CD14-positive monocyte (primary cell): Measurements from ENCODE around the gene CACNA1B. TPM values are rescaled to one million over a fixed set of nuclear protein-coding genes. Genes with fewer than 3 reads are reported as not detected.

Source experiments
- DNase-seq, 3 donors: peaks; one replicate each; pipeline ENCODE4 v3.0.0-alpha.2; 2011 to 2022
- H2AFZ ChIP-seq: 2 replicates; pipeline ENCODE4 v1.6.0; 2012; ENCODE audit warnings: mild to moderate bottlenecking, low read depth, low read length, inconsistent platforms; ENCODE audit not compliant: insufficient read depth, poor library complexity, severe bottlenecking
- H3K27ac ChIP-seq, 2 donors: 1 replicate in 1 of 2; 2 replicates in 1 of 2; pipeline ENCODE4 v1.5.1; 2012 to 2013; ENCODE audit warnings: low read length in 2 of 2, control low read depth in 1 of 2, inconsistent platforms in 1 of 2, low read depth in 1 of 2, mild to moderate bottlenecking in 1 of 2
- H3K27me3 ChIP-seq, 2 donors: one replicate each; pipeline versions ENCODE4 v1.6.0 to v1.6.1; 2011 to 2013; ENCODE audit warnings: low read length in 2 of 2; ENCODE audit not compliant: control insufficient read depth in 2 of 2, insufficient read depth in 2 of 2
- H3K36me3 ChIP-seq, 2 donors: replicated peaks in 1 of 2; 1 replicate in 1 of 2; 2 replicates in 1 of 2; pipeline versions ENCODE4 v1.5.1 to v1.6.1; 2012 to 2013; ENCODE audit warnings: low read length in 2 of 2, control low read depth in 1 of 2, inconsistent platforms in 1 of 2, mild to moderate bottlenecking in 1 of 2; ENCODE audit not compliant: insufficient read depth in 2 of 2, control insufficient read depth in 1 of 2
- H3K4me1 ChIP-seq, 2 donors: 1 replicate in 1 of 2; 2 replicates in 1 of 2; pipeline versions ENCODE4 v1.5.1 to v1.6.1; 2012 to 2013; ENCODE audit warnings: low read length in 2 of 2, control low read depth in 1 of 2, inconsistent platforms in 1 of 2, mild to moderate bottlenecking in 1 of 2, moderate library complexity in 1 of 2; ENCODE audit not compliant: insufficient read depth in 2 of 2, control insufficient read depth in 1 of 2
- H3K4me2 ChIP-seq: replicated peaks from 2 replicates; pipeline ENCODE3; 2012; ENCODE audit warnings: low read length, moderate library complexity, mild to moderate bottlenecking; ENCODE audit not compliant: poor library complexity, severe bottlenecking; ENCODE audit errors: extremely low read depth
- H3K4me3 ChIP-seq, 3 experiments: fragments of 200-600 bp in 1 of 3; sonication (generic) in 1 of 3; replicated peaks in 1 of 3; 1 replicate in 2 of 3; 2 replicates in 1 of 3; pipeline ENCODE4 v1.5.1; 2011 to 2013; ENCODE audit warnings: low read length in 3 of 3, mild to moderate bottlenecking in 3 of 3, control low read depth in 2 of 3, low read depth in 2 of 3, inconsistent platforms in 1 of 3, moderate library complexity in 1 of 3
- H3K79me2 ChIP-seq: 2 replicates; pipeline ENCODE4 v1.6.0; 2012; ENCODE audit warnings: mild to moderate bottlenecking, control low read depth, inconsistent platforms, low read length, moderate library complexity; ENCODE audit not compliant: insufficient read depth
- H3K9ac ChIP-seq: 2 replicates; pipeline ENCODE4 v1.6.0; 2017; ENCODE audit warnings: low read length, mild to moderate bottlenecking; ENCODE audit not compliant: insufficient read depth, poor library complexity, severe bottlenecking
- H3K9me3 ChIP-seq, 2 donors: replicated peaks in 1 of 2; 1 replicate in 1 of 2; 2 replicates in 1 of 2; pipeline versions ENCODE4 v1.5.1 to v1.6.1; 2012 to 2013; ENCODE audit warnings: low read length in 2 of 2, control low read depth in 1 of 2; ENCODE audit not compliant: control insufficient read depth in 1 of 2, insufficient read depth in 1 of 2
- H4K20me1 ChIP-seq: 2 replicates; pipeline ENCODE4 v1.6.0; 2012; ENCODE audit warnings: mild to moderate bottlenecking, low read length, control low read depth, moderate library complexity; ENCODE audit not compliant: insufficient read depth
- H3K27ac Mint-ChIP-seq, 7 donors: one replicate each; pipeline ENCODE4 v1.8.0; 2020; ENCODE audit warnings: mild to moderate bottlenecking in 7 of 7, mixed read lengths in 7 of 7, moderate library complexity in 6 of 7, inconsistent platforms in 2 of 7
- H3K27me3 Mint-ChIP-seq, 3 donors: one replicate each; pipeline ENCODE4 v1.8.0; 2021 to 2022; ENCODE audit warnings: low read depth in 3 of 3, mild to moderate bottlenecking in 3 of 3, mixed read lengths in 3 of 3, moderate library complexity in 3 of 3, inconsistent platforms in 1 of 3
- H3K36me3 Mint-ChIP-seq, 2 donors: one replicate each; pipeline ENCODE4 v1.8.0; 2020; ENCODE audit warnings: mixed read lengths in 2 of 2, inconsistent platforms in 1 of 2, mild to moderate bottlenecking in 1 of 2
- H3K4me1 Mint-ChIP-seq: one replicate; pipeline ENCODE4 v1.8.0; 2020; ENCODE audit warnings: mild to moderate bottlenecking, mixed read lengths
- H3K4me3 Mint-ChIP-seq, 2 donors: one replicate each; pipeline ENCODE4 v1.8.0; 2020; ENCODE audit warnings: mild to moderate bottlenecking in 2 of 2, mixed read lengths in 2 of 2, moderate library complexity in 1 of 2
- H3K9me3 Mint-ChIP-seq, 7 donors: one replicate each; pipeline ENCODE4 v1.8.0; 2020 to 2022; ENCODE audit warnings: mixed read lengths in 7 of 7, mild to moderate bottlenecking in 6 of 7, moderate library complexity in 6 of 7, inconsistent platforms in 2 of 7
- CTCF ChIP-seq: fragments of 200-600 bp; IDR thresholded peaks from one replicate; pipeline ENCODE4 v1.8.0; 2022; ENCODE audit warnings: antibody characterized with exemption, mild to moderate bottlenecking
- whole genome bisulfite sequencing: methylation state at CpG from one replicate; pipeline ENCODE4 v1.1.5; 2013; ENCODE audit warnings: missing lambda C conversion rate; ENCODE audit not compliant: insufficient coverage; 5-methylcytosine and 5-hydroxymethylcytosine counted together
- intact Hi-C, 2 donors: fragments of 100-400 bp; cut with micrococcal nuclease; formaldehyde crosslinking; loops; one replicate each; pipeline versions ENCODE4 v1.15.0 to v1.15.1; 2023
- polyA plus RNA-seq, 3 donors: library from polyadenylated mRNA; depleted of rRNA in 1 of 3; unstranded in 2 of 3; stranded (reverse) in 1 of 3; fragments of 300-500 nt in 2 of 3; fragments of >200 nt in 1 of 3; fragmentation: Illumina TruSeq in 2 of 3; gene quantifications; 1 replicate in 2 of 3; 2 replicates in 1 of 3; pipeline ENCODE4 v1.2.3, GENCODE V29; 2012 to 2021

CACNA1B gene
- polyA plus RNA-seq, 3 donors = not detected

GRCh38 chr9:138046641-138047301, 169.2 kb downstream of the CACNA1B start:
- no peak for DNase-seq
- Histone ChIP-seq H2AFZ (no peak overlapping the region), H3K4me1 (no peaks in the 10 kb centered on the region), H3K27ac (no peak overlapping the region), H3K27me3 (no peaks in the 10 kb centered on the region), H4K20me1 (no peaks in the 10 kb centered on the region), H3K4me3 (no peak overlapping the region), H3K36me3 (no peaks in the 10 kb centered on the region), H3K9ac (no peak overlapping the region), H3K9me3 (no peaks in the 10 kb centered on the region), H3K79me2 (no peaks in the 10 kb centered on the region), H3K4me2 (no peak overlapping the region)
- Mint-ChIP-seq H3K27ac (no peak overlapping the region), H3K4me1 (no peaks in the 10 kb centered on the region), H3K36me3 (no peaks in the 10 kb centered on the region), H3K27me3 (peaks cover 13 to 18% (median 15%) of the 10 kb centered on the region in 3 donors), H3K9me3 (no peaks in the 10 kb centered on the region), H3K4me3 (no peak overlapping the region)
- 86% methylated on average over 27 of the region's 29 CpGs for WGBS
- intact Hi-C loops = no loop called here
- TF ChIP-seq CTCF = no peak

- H3K4me1 ChIP-seq = no peaks in the 10 kb centered on the region
- no peak overlapping the region for H3K9ac ChIP-seq
- no peaks in the 10 kb centered on the region for H4K20me1 ChIP-seq
- DNase-seq = no peak
- no peaks in the 10 kb centered on the region for H3K9me3 ChIP-seq
- H3K4me3 Mint-ChIP-seq = no peak overlapping the region
- no peaks in the 10 kb centered on the region for H3K4me1 Mint-ChIP-seq
- no peak overlapping the region for H3K27ac Mint-ChIP-seq
- whole genome bisulfite sequencing = 94% methylated on average over 7 of the region's 8 CpGs
- no peaks in the 10 kb centered on the region for H3K27me3 ChIP-seq
- H3K9me3 Mint-ChIP-seq = no peaks in the 10 kb centered on the region
- intact Hi-C loops = no loop called here
- H3K27me3 Mint-ChIP-seq = peaks cover 13 to 18% (median 17%) of the 10 kb centered on the region in 3 donors
- no peak overlapping the region for H3K27ac ChIP-seq
- no peak overlapping the region for H3K4me3 ChIP-seq
- H3K4me2 ChIP-seq = no peak overlapping the region
- no peaks in the 10 kb centered on the region for H3K36me3 ChIP-seq
- H2AFZ ChIP-seq = no peak overlapping the region
- no peak for TF ChIP-seq CTCF
- no peaks in the 10 kb centered on the region for H3K79me2 ChIP-seq
- H3K36me3 Mint-ChIP-seq = no peaks in the 10 kb centered on the region
These were observed 170.0 kb downstream of the CACNA1B start for GRCh38 chr9:138047469-138048040.
